ENCODE measurements around the gene GRAMD1C.

DNA sequence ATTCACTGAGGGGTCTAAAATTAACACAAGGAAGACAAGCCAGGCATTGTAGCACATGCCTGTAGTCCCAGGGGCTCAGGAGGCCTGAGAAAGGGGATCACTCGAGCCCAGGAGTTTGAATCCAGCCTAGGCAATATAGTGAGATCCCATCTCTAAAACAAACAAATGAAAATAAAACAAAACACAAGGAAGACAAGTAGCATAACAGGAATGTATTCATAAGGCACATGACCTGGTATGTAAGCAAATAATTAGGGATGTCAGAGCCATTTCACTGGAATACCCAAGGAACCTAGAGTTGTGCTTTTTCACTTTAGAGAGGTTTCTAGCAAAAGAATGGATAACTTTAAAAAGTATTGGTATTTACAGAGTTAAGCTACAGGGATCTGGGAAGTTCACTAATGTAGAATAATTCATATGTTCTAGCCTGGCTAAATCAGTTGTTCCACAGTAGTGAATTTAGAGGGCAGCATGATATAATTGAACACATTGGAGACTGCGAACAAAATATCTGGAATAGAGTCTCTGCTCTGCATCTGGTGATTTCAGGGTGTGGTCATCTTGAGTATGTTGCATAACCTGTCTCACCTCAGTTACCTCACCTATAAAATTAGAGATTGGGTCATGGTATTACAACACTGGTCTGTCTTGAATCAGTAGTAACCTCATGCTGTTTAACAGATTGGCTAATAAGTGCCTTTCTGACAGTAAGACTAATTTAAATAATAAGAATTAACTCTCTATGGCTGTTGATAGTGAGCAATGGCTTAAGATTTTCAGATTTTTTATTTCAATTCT, 9.3 kb downstream of the GRAMD1C start:
- TF ChIP-seq, protein P1, sequence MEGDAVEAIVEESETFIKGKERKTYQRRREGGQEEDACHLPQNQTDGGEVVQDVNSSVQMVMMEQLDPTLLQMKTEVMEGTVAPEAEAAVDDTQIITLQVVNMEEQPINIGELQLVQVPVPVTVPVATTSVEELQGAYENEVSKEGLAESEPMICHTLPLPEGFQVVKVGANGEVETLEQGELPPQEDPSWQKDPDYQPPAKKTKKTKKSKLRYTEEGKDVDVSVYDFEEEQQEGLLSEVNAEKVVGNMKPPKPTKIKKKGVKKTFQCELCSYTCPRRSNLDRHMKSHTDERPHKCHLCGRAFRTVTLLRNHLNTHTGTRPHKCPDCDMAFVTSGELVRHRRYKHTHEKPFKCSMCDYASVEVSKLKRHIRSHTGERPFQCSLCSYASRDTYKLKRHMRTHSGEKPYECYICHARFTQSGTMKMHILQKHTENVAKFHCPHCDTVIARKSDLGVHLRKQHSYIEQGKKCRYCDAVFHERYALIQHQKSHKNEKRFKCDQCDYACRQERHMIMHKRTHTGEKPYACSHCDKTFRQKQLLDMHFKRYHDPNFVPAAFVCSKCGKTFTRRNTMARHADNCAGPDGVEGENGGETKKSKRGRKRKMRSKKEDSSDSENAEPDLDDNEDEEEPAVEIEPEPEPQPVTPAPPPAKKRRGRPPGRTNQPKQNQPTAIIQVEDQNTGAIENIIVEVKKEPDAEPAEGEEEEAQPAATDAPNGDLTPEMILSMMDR (conservative IDR thresholded peaks at IDR 0.05 in 1 of 2, IDR thresholded peaks at IDR 0.05 in 1 of 2; ENCODE audit: low read depth in 1 of 2, low read length in 2 of 2): no peak
- TF ChIP-seq EZH2 (IDR thresholded peaks at IDR 0.05; ENCODE audit: low read length, missing control alignments): no peak
